ENCODE data around the gene ANO2. TPM values are rescaled to one million over a fixed set of nuclear protein-coding genes. Genes with fewer than 3 reads are reported as not detected.

Gene ANO2
- total and polyA plus RNA-seq, 4 donors: 6.4 to 19.2 (median 9.6) TPM

GRCh38 chr12:5976196-5976595 is 31.1 kb upstream of the ANO2 start:
- Histone ChIP-seq H3K4me3 (ENCODE audit: low read depth, low read length) (no peak overlapping the region), H3K36me3 (ENCODE audit: control insufficient read depth, insufficient read depth, low read length) (no peaks in the 10 kb centered on the region), H3K27me3 (ENCODE audit: control insufficient read depth, insufficient read depth, low read length) (no peaks in the 10 kb centered on the region), H3K4me1 (ENCODE audit: control insufficient read depth, insufficient read depth, low read length) (no peaks in the 10 kb centered on the region), H3K27ac (ENCODE audit: low read depth, low read length) (no peak overlapping the region), H3K9me3 (ENCODE audit: control insufficient read depth, insufficient read depth, low read length) (no peaks in the 10 kb centered on the region)
- 81% methylated on average over 9 of the region's 9 CpGs for WGBS (ENCODE audit: insufficient coverage)
- DNase-seq (ENCODE audit: low read depth in 4 of 6, low spot score in 6 of 6): no peak

DNA sequence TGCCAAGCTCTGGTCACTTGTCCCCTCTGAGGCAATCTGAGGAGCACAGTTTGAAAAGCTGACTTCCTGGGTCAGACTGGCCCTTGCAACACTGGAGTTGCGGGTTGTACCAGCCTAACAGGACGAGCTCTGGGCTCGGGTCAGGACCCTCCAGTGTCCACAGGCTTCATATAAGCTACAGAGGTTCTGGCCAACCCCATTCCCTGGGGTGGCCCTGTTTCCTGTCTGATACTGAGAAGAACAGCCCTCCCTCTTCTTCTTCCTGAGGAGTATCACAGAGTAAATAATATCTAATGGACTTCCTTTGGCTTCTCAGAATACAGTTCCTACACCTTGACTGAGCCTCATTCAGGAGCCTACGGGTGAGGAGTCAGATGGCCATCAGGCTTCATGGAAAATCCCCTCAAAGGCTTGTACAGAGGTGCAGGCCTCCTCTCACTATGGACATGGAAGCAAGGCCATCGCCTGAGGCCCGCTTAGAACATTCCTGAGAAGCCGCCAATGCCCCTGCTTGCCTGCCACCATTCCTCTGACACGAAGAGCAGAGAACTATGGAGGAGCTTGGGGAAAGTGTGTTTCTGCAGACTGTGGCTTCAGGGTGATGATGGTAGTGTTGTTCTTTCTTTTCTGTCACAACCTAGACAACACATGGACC is 28.5 kb upstream of the ANO2 start:
- Histone ChIP-seq H3K4me3 (ENCODE audit: low read depth, low read length) (no peak overlapping the region), H3K36me3 (ENCODE audit: control insufficient read depth, insufficient read depth, low read length) (no peaks in the 10 kb centered on the region), H3K9me3 (ENCODE audit: control insufficient read depth, insufficient read depth, low read length) (no peaks in the 10 kb centered on the region), H3K27me3 (ENCODE audit: control insufficient read depth, insufficient read depth, low read length) (no peaks in the 10 kb centered on the region), H3K27ac (ENCODE audit: low read depth, low read length) (no peak overlapping the region), H3K4me1 (ENCODE audit: control insufficient read depth, insufficient read depth, low read length) (no peaks in the 10 kb centered on the region)
- WGBS (ENCODE audit: insufficient coverage): 85% methylated on average over 7 of the region's 8 CpGs
- DNase-seq (ENCODE audit: low read depth in 4 of 6, low spot score in 6 of 6): no peak

DNA sequence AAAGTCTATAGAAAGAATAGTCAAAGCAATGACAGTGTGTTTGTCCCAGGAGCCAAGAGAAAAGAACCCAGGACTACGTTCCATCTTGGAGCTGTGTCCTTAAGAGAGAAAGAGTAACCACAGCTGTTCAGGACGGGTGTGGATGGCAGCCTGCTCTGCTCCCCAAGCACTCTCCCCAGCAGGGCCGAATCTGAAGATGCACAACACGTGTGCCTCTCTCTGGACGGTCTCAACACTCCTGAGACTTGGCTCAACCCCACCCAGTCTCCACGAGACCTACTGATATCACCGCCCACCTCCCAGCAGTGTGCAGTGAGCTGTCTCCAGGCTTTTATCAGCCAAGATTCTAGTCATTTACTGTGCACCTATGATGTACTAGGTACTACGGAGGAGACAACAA is 27.3 kb upstream of the ANO2 start:
- Histone ChIP-seq H3K4me3 (ENCODE audit: low read depth, low read length) (no peak overlapping the region), H3K9me3 (ENCODE audit: control insufficient read depth, insufficient read depth, low read length) (no peaks in the 10 kb centered on the region), H3K4me1 (ENCODE audit: control insufficient read depth, insufficient read depth, low read length) (no peaks in the 10 kb centered on the region), H3K27ac (ENCODE audit: low read depth, low read length) (no peak overlapping the region), H3K36me3 (ENCODE audit: control insufficient read depth, insufficient read depth, low read length) (no peaks in the 10 kb centered on the region), H3K27me3 (ENCODE audit: control insufficient read depth, insufficient read depth, low read length) (no peaks in the 10 kb centered on the region)
- no peak for DNase-seq (ENCODE audit: low read depth in 4 of 6, low spot score in 6 of 6)
- WGBS (ENCODE audit: insufficient coverage): 91% methylated on average over 7 of the region's 8 CpGs

DNA sequence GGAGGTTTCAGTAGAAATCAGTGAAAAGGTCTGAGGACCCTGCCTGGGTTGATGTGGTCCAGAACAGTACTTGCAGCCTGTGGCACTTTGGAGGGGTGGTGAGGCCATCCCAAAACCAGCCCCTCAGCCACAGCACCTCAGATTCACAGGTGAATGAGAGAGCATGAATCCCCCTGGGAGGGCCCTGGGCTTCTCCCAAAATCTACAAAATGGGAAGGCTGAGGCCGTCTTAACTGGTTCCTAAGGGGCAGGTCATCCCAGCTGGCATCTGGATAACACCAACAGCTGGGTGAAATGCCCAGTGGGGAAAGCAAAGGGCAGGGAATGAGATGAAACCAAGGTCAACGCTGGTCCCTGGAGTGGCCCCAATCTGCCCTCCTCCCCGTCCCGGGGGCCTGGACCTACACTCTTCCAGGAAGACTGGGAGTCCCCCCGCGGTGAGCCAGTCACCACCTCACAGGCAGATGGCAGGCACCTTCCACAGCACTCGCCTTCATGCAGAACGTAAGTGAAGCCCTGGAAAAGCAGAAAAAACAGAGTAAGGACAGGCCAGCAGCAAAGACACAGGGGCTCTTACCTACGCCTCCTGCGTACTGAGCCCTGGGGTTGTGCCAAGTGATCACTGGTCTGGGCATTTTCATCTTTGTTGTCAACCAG is 26.3 kb upstream of the ANO2 start:
- Histone ChIP-seq H3K4me3 (ENCODE audit: low read depth, low read length) (no peak overlapping the region), H3K27ac (ENCODE audit: low read depth, low read length) (no peak overlapping the region), H3K4me1 (ENCODE audit: control insufficient read depth, insufficient read depth, low read length) (no peaks in the 10 kb centered on the region), H3K27me3 (ENCODE audit: control insufficient read depth, insufficient read depth, low read length) (no peaks in the 10 kb centered on the region), H3K9me3 (ENCODE audit: control insufficient read depth, insufficient read depth, low read length) (no peaks in the 10 kb centered on the region), H3K36me3 (ENCODE audit: control insufficient read depth, insufficient read depth, low read length) (no peaks in the 10 kb centered on the region)
- DNase-seq (ENCODE audit: low read depth in 4 of 6, low spot score in 6 of 6): no peak
- 90% methylated on average over 10 of the region's 10 CpGs for WGBS (ENCODE audit: insufficient coverage)

DNA sequence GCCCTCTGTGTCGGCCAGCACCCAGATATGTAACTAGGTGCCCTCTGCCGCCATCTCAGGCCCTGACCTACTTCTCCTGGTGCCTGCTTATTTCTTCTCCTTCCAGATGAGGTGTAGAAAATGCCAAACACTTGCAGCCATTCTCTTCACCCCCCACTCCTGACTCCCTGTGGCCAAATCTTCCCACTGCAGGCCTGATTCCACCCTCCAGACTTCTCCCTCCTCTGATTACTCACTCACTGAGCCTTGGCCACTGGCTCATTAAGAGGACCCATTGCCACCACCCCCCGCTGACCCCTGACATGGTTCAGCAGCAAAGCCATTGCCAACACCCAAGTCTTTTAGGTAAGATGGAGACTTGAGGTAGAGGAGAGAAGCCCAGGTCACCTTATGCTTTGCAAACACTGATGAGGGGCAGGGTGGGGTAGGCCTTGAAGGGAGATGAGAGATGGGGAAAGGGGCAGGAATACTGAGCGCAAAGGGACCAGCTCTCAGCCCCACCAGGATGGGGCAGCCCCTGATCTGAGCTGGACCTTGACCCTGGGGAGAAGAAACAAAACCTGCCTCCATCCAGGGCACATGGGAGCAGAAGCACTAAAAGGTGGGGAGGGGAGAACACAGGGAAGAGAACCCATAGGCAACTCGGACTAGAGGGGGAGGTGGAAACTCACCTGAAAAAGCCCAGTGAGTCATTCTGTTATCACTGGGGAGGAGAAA is 25.1 kb upstream of the ANO2 start:
- Histone ChIP-seq H3K36me3 (ENCODE audit: control insufficient read depth, insufficient read depth, low read length) (no peaks in the 10 kb centered on the region), H3K27ac (ENCODE audit: low read depth, low read length) (no peak overlapping the region), H3K9me3 (ENCODE audit: control insufficient read depth, insufficient read depth, low read length) (no peaks in the 10 kb centered on the region), H3K27me3 (ENCODE audit: control insufficient read depth, insufficient read depth, low read length) (peaks cover 2% of the 10 kb centered on the region), H3K4me3 (ENCODE audit: low read depth, low read length) (no peak overlapping the region), H3K4me1 (ENCODE audit: control insufficient read depth, insufficient read depth, low read length) (peaks cover 10% of the 10 kb centered on the region)
- 95% methylated on average over 5 of the region's 5 CpGs for WGBS (ENCODE audit: insufficient coverage)
- DNase-seq (ENCODE audit: low read depth in 4 of 6, low spot score in 6 of 6): no peak

DNA sequence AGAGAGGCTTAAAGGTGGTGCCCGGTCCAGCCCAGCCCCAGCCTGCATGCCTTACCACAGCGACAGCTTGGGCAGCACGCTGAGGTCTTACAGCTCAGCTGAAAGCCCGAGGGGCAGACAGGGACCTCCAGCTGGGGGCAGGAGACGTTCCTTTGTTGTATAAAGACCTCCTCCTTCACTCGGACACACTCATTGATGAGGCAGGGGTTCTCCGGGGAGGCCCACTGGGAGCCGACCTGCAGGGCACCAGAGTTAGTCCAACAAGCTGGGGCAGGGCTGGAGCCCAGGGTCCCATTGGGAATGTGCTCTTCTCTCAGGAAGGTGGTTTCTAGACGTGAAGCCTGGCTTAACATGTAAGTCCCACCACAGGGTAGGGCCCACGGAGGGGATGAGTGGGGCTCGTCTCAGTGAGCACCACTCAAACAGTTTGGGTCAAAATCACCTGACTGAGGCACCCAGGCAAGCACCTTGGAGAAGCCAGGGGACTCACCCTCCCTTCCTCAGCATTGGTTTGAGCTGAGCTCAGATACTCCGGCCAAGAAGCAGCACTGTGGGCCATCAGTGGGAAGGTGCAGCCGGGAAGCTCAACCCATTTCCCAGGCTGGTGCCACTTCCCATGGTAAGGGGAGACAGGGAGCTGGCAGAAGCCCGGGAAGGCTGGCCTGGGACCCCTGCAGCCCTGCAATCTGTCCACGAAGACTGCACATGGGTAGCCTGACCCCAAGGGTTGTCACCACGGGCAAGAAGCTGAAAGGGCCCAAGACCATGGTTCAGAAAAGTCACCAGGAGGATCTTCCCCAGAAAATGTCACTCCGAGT is 24.3 kb upstream of the ANO2 start:
- no peak overlapping the region for H3K4me3 ChIP-seq (ENCODE audit: low read depth, low read length)
- 63% methylated on average over 17 of the region's 17 CpGs for WGBS (ENCODE audit: insufficient coverage)
- DNase-seq (ENCODE audit: low read depth in 4 of 6, low spot score in 6 of 6): no peak
- H3K36me3 ChIP-seq (ENCODE audit: control insufficient read depth, insufficient read depth, low read length): no peaks in the 10 kb centered on the region
- H3K27ac ChIP-seq (ENCODE audit: low read depth, low read length): no peak overlapping the region
- H3K4me1 ChIP-seq (ENCODE audit: control insufficient read depth, insufficient read depth, low read length): peaks cover 16% of the 10 kb centered on the region
- H3K9me3 ChIP-seq (ENCODE audit: control insufficient read depth, insufficient read depth, low read length): no peaks in the 10 kb centered on the region
- peaks cover 2% of the 10 kb centered on the region for H3K27me3 ChIP-seq (ENCODE audit: control insufficient read depth, insufficient read depth, low read length)

GRCh38 chr12:5967645-5968415 is 22.8 kb upstream of the ANO2 start:
- WGBS (ENCODE audit: insufficient coverage): 97% methylated on average over 8 of the region's 17 CpGs
- Histone ChIP-seq H3K27me3 (ENCODE audit: control insufficient read depth, insufficient read depth, low read length) (peaks cover 2% of the 10 kb centered on the region), H3K4me1 (ENCODE audit: control insufficient read depth, insufficient read depth, low read length) (peaks cover 16% of the 10 kb centered on the region), H3K27ac (ENCODE audit: low read depth, low read length) (no peak overlapping the region), H3K4me3 (ENCODE audit: low read depth, low read length) (no peak overlapping the region), H3K36me3 (ENCODE audit: control insufficient read depth, insufficient read depth, low read length) (no peaks in the 10 kb centered on the region), H3K9me3 (ENCODE audit: control insufficient read depth, insufficient read depth, low read length) (no peaks in the 10 kb centered on the region)
- no peak for DNase-seq (ENCODE audit: low read depth in 4 of 6, low spot score in 6 of 6)

DNA sequence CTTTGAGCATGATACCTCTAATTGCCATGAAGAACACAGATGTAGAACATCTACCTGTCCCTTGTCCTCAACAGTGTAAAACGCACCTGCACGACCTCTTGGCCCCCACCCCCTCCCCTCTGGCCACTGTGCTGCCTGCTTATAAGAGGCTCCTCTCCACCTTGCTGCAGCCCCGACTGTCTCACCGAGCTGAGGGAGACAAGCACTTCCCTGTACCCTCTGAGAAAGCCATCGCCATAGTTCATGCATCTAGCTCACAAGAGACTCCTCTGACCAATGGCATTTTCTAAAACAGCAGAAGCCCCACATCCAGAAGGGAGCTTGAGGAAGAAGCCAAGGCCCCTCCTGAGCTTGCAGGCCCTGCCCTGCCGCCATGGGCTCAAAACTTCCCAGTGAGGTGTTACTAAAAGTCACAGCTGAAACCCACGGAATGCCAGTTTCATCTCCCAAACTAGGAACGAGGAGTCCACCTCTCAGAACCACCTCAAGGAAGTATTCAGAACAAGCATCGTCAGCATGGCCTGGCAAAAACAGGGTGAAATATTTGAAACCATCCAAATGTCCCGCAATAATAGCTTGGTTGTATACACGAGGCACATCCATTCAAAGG is 21.5 kb upstream of the ANO2 start:
- WGBS (ENCODE audit: insufficient coverage): 80% methylated on average over 7 of the region's 11 CpGs
- H3K36me3 ChIP-seq (ENCODE audit: control insufficient read depth, insufficient read depth, low read length): no peaks in the 10 kb centered on the region

More for the DNA sequence above, 21.5 kb upstream of the ANO2 start:
- peaks cover 16% of the 10 kb centered on the region for H3K4me1 ChIP-seq (ENCODE audit: control insufficient read depth, insufficient read depth, low read length)
- H3K27me3 ChIP-seq (ENCODE audit: control insufficient read depth, insufficient read depth, low read length): peaks cover 2% of the 10 kb centered on the region
- no peaks in the 10 kb centered on the region for H3K9me3 ChIP-seq (ENCODE audit: control insufficient read depth, insufficient read depth, low read length)
- no peak for DNase-seq (ENCODE audit: low read depth in 4 of 6, low spot score in 6 of 6)
- no peak overlapping the region for H3K27ac ChIP-seq (ENCODE audit: low read depth, low read length)
- no peak overlapping the region for H3K4me3 ChIP-seq (ENCODE audit: low read depth, low read length)
